Measurements from ENCODE around the gene RBBP8NL.

DNA sequence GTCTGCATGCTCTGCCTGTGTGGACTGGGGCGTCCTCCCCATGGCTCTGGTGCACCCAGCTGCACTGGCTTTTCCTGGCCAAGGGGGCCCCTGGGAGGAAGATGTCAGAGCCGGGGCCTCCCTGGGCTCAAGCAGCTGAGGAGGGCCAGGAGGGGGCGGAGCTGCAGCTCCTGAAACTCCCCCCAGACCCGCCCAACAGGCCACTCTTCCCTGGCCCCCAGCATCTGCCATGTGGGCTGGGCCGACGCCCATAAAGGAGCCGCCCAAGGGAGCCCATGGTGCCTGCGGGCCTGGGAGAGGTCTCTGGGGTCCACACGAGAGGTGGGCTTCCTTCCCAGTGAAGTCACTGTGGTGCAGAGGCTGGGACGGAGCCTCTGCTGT, 4.0 kb downstream of the RBBP8NL start:
- no peak for TF ChIP-seq CBX8 (IDR thresholded peaks at IDR 0.05; ENCODE audit: borderline replicate concordance, low read depth, low read length)
- no peak for TF ChIP-seq POLR2A (IDR thresholded peaks at IDR 0.05; ENCODE audit: control extremely low read depth in 1 of 2, low read depth in 2 of 2, low read length in 2 of 2)
- TF ChIP-seq POLR2AphosphoS5 (IDR thresholded peaks at IDR 0.05; ENCODE audit: low read depth, low read length), result no peak
- TF ChIP-seq MAFK (IDR thresholded peaks at IDR 0.05; ENCODE audit: low read depth, low read length), result no peak
- TF ChIP-seq, protein P1, sequence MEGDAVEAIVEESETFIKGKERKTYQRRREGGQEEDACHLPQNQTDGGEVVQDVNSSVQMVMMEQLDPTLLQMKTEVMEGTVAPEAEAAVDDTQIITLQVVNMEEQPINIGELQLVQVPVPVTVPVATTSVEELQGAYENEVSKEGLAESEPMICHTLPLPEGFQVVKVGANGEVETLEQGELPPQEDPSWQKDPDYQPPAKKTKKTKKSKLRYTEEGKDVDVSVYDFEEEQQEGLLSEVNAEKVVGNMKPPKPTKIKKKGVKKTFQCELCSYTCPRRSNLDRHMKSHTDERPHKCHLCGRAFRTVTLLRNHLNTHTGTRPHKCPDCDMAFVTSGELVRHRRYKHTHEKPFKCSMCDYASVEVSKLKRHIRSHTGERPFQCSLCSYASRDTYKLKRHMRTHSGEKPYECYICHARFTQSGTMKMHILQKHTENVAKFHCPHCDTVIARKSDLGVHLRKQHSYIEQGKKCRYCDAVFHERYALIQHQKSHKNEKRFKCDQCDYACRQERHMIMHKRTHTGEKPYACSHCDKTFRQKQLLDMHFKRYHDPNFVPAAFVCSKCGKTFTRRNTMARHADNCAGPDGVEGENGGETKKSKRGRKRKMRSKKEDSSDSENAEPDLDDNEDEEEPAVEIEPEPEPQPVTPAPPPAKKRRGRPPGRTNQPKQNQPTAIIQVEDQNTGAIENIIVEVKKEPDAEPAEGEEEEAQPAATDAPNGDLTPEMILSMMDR (IDR thresholded peaks at IDR 0.05; ENCODE audit: control extremely low read depth in 1 of 3, insufficient read depth in 1 of 3, low read depth in 1 of 3, low read length in 3 of 3), result no peak
- TF ChIP-seq FOSL1 (IDR thresholded peaks at IDR 0.05; ENCODE audit: insufficient read depth, low read depth, low read length), result no peak
- TF ChIP-seq TBP (IDR thresholded peaks at IDR 0.05; ENCODE audit: low read depth, low read length), result no peak
- no peak for TF ChIP-seq KDM1A (IDR thresholded peaks at IDR 0.05; ENCODE audit: borderline replicate concordance, low read length)
- TF ChIP-seq JUN (IDR thresholded peaks at IDR 0.05; ENCODE audit: low read depth, low read length), result no peak
- TF ChIP-seq SIN3A (conservative IDR thresholded peaks at IDR 0.05 in 1 of 2, IDR thresholded peaks at IDR 0.05 in 1 of 2; ENCODE audit: low read depth in 1 of 2, low read length in 2 of 2), result no peak
- no peak for TF ChIP-seq GABPA (IDR thresholded peaks at IDR 0.05; ENCODE audit: borderline replicate concordance, insufficient read depth, low read length)
- no peak for TF ChIP-seq CHD1 (IDR thresholded peaks at IDR 0.05; ENCODE audit: low read depth, low read length)

Measured in H1 (cell line).